ENCODE measurements around the gene MRTFA.
A peak's percentile ranks its signal among the peaks of the same experiment; 100 is the strongest.

The MRTFA gene

DNA sequence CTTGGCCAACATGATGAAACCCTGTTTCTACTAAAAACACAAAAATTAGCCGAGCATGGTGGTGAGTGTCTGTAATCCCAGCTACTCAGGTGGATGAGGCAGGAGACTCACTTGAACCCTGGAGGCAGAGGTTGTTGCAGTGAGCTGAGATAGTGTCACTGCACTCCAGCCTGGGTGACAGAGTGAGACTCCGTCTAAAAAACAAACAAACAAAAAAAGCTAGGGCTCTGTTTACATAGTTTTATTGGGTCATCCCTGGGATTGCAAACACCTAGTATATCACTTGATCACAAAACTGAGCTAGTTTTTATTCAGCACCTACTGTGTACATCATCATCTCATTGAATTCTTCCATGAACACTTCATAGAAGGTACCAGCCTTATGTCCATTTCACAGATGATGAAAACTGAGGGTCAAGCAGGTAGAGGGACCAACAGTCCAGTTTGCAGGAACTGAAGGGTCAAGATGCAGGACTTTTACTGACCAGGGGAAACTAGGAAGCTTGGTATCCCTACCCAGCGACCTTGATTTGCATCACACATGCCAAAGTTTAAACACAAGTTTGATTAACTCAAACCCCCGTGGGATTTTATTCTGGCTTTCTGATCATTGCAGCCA is 9.2 kb upstream of the MRTFA start:
- TF ChIP-seq, protein P1, sequence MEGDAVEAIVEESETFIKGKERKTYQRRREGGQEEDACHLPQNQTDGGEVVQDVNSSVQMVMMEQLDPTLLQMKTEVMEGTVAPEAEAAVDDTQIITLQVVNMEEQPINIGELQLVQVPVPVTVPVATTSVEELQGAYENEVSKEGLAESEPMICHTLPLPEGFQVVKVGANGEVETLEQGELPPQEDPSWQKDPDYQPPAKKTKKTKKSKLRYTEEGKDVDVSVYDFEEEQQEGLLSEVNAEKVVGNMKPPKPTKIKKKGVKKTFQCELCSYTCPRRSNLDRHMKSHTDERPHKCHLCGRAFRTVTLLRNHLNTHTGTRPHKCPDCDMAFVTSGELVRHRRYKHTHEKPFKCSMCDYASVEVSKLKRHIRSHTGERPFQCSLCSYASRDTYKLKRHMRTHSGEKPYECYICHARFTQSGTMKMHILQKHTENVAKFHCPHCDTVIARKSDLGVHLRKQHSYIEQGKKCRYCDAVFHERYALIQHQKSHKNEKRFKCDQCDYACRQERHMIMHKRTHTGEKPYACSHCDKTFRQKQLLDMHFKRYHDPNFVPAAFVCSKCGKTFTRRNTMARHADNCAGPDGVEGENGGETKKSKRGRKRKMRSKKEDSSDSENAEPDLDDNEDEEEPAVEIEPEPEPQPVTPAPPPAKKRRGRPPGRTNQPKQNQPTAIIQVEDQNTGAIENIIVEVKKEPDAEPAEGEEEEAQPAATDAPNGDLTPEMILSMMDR (conservative IDR thresholded peaks at IDR 0.05; ENCODE audit: low read length): no peak
- no peak overlapping the region for H3K4me3 ChIP-seq (ENCODE audit: low read length)
- no peak for DNase-seq (ENCODE audit: low read depth)

DNA sequence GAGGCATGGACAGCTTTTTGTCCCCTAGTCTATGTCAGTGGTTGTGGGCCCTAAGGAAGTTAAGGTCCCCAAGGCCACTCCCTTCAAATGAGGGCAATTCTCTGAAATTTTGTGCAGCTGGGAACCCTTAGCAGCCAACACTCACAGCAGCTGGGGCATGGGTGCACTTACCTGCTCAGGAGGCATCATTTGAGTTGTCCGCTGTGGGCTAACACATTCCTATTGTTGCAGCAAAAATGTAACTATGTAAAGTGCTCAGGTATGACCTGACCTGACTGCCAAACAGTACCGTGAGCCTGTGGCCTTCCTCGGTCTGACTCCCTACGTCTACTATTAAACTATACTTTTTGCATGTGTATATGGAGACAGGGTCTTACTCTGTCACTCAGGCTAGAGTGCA is 5.8 kb upstream of the MRTFA start:
- H3K4me3 ChIP-seq (ENCODE audit: low read length): no peak overlapping the region
- TF ChIP-seq, protein P1 (conservative IDR thresholded peaks at IDR 0.05; ENCODE audit: low read length): no peak
- no peak for DNase-seq (ENCODE audit: low read depth)

DNA sequence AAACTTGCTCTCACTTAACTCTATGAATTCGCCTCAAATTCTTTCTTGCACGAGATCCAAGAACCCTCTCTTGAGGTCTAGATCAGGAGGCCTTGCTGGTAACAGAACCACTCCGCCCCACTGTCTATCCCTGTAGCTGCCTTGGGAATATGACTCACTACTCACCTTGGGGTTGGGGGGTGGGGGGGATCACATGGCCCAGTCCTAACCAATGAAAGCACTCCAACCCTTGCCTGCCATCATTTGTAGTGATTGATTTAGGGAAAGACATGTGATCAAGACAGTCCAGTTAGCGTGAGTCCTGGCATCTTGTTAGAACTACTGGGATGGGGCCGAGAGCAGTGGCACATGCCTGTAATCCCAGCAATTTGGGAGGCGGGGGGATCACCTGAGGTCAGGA is 4.8 kb upstream of the MRTFA start:
- TF ChIP-seq, protein P1 (conservative IDR thresholded peaks at IDR 0.05; ENCODE audit: low read length): no peak
- H3K4me3 ChIP-seq (ENCODE audit: low read length): no peak overlapping the region
- DNase-seq (ENCODE audit: low read depth): no peak

DNA sequence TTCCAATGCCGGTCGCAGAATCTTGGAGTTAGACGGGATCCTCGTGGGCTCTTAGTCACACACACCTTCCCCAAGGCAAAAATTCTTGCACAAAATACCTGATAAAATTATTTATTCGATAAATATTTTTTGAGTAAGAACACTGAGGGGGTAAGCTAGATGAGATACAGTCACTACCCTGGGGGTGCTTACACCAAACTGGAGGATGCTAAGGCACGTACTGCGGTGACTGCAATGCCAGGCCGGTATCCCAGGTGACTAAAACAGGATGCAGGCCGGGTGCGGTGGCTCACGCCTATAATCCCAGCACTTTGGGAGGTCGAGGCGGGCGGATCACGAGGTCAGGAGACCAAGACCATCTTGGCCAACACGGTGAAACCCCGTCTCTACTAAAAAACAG is 1.7 kb upstream of the MRTFA start:
- DNase-seq (ENCODE audit: low read depth): no peak
- H3K4me3 ChIP-seq (ENCODE audit: low read length): no peak overlapping the region
- TF ChIP-seq, protein P1 (conservative IDR thresholded peaks at IDR 0.05; ENCODE audit: low read length): no peak

DNA sequence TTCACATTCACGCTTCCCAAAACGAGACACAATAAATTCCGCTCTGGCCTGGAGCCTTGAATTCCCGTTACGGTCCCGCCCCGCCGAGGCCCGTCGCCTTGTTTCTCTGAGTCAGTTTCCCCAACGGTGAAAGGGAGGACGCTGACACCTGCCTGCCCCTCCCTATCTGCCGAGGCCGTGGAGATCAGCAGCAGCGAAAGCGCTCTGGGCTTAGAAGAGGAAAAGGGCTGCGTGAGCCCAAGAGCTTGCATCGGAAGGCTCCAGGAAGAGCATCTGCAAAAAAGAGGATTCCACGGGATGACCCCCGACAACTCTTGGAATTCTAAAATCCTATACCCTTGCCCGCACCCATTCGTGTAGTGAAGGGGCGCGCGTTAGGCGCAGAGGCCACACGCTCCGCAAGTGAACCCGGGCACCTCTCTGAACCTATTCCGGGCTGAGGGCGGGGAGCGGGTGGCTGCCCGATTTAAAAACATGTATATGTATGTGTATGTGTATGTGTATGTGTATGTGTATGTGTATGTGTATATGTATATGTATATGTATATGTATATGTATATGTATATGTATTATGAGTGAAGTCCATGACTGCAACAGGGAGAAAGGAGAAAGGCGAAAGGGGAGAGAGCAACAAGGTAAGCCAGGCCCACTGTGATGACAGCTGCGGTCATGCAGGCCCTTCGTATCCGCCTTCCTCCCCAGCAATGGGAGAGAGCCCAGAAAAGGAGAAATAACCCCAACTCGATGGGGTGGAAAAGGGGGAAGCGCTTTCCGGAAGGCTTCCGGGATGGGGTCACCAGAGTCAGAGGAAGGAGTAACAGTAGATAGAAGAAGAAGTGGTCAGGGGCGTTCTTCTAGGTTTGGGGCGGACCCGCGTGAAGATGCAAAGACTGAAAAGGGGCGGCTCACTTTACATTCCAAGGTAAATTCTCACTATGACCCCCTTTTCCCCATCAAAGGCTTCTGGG is 948 bp upstream of the MRTFA start:
- TF ChIP-seq, protein P1 (conservative IDR thresholded peaks at IDR 0.05; ENCODE audit: low read length): no peak
- H3K4me3 ChIP-seq (ENCODE audit: low read length): peak overlapping the region; percentile 78
- DNase-seq (ENCODE audit: low read depth): no peak

DNA sequence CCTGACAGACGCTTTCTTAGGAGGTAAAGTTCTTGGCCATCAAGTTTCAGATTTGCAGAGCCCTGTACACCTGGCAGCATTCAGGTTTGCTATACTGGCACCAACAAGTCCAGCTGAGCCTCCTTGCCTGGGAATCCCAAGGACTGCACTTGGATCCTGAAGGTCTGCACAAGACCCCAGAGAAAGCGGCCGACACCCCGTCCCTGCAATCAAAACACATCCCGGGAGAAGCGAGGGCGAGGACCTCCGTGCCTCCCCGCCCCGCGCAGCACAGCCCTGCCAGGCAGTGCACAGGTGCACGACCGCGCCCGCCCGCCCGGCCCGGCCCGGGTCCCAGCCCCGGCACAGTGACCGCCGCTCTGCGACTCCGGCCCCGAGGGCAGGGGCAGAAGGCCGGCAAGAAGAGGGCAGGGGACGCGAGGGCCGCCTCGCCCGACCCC is 559 bp downstream of the MRTFA start:
- no peak for DNase-seq (ENCODE audit: low read depth)
- peak overlapping the region; percentile 93 for H3K4me3 ChIP-seq (ENCODE audit: low read length)
- TF ChIP-seq, protein P1 (conservative IDR thresholded peaks at IDR 0.05; ENCODE audit: low read length): no peak
